PC-9 (cell line): Measurements from ENCODE around the gene NANOS3.

Experiments used
- EZH2 ChIP-seq: fragments of 200-600 bp; sonication (generic); IDR thresholded peaks from 2 replicates; pipeline ENCODE4 v1.8.0; 2017; ENCODE audit warnings: antibody characterized with exemption, low read depth
- TF ChIP-seq, protein P1 (sequence below): fragments of 200-600 bp; sonication (generic); conservative IDR thresholded peaks from 2 replicates; pipeline ENCODE4 v1.6.1; 2017; ENCODE audit warnings: mixed run types, antibody characterized with exemption, mild to moderate bottlenecking, moderate library complexity

- TF ChIP-seq, protein P1, sequence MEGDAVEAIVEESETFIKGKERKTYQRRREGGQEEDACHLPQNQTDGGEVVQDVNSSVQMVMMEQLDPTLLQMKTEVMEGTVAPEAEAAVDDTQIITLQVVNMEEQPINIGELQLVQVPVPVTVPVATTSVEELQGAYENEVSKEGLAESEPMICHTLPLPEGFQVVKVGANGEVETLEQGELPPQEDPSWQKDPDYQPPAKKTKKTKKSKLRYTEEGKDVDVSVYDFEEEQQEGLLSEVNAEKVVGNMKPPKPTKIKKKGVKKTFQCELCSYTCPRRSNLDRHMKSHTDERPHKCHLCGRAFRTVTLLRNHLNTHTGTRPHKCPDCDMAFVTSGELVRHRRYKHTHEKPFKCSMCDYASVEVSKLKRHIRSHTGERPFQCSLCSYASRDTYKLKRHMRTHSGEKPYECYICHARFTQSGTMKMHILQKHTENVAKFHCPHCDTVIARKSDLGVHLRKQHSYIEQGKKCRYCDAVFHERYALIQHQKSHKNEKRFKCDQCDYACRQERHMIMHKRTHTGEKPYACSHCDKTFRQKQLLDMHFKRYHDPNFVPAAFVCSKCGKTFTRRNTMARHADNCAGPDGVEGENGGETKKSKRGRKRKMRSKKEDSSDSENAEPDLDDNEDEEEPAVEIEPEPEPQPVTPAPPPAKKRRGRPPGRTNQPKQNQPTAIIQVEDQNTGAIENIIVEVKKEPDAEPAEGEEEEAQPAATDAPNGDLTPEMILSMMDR: no peak
- TF ChIP-seq EZH2: no peak
Measured at GRCh38 chr19:13830114-13830740, 46.7 kb upstream of the NANOS3 start.
